Upper lobe of left lung (tissue), 4 donors: ENCODE measurements around the gene MCF2.

Experiments used
- EP300 ChIP-seq, 4 donors: sonication (generic); formaldehyde crosslinking; IDR thresholded peaks; one replicate each; pipeline ENCODE4 v1.5.1; 2017; ENCODE audit warnings: antibody characterized with exemption in 4 of 4, control low read depth in 2 of 4
- TF ChIP-seq, protein P1 (sequence below), 6 experiments: fragments of 450-650 bp in 4 of 6; fragments of 200-600 bp in 2 of 6; sonication (generic) in 2 of 6; IDR thresholded peaks; one replicate each; pipeline ENCODE4 v1.5.1; 2016 to 2019; ENCODE audit warnings: antibody characterized with exemption in 6 of 6

DNA sequence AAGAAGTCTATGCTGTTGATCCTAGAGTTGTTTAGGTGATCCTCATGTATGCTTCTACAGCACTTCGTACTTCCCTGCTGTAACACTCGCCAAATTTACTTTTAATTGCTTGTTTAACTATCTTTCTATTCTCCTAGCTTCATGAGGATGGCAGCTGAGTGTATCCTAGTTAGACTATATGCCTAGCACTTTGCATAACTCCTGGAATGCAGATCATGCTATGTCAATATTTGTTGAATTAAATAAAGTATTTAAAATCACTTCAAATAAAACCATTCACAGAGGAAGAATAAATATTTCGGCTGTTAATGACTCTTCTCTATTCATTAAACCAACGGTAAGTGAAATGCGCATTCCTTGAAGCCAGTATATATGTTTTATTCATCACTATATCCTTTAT, 122.4 kb downstream of the MCF2 start:
- TF ChIP-seq, protein P1, sequence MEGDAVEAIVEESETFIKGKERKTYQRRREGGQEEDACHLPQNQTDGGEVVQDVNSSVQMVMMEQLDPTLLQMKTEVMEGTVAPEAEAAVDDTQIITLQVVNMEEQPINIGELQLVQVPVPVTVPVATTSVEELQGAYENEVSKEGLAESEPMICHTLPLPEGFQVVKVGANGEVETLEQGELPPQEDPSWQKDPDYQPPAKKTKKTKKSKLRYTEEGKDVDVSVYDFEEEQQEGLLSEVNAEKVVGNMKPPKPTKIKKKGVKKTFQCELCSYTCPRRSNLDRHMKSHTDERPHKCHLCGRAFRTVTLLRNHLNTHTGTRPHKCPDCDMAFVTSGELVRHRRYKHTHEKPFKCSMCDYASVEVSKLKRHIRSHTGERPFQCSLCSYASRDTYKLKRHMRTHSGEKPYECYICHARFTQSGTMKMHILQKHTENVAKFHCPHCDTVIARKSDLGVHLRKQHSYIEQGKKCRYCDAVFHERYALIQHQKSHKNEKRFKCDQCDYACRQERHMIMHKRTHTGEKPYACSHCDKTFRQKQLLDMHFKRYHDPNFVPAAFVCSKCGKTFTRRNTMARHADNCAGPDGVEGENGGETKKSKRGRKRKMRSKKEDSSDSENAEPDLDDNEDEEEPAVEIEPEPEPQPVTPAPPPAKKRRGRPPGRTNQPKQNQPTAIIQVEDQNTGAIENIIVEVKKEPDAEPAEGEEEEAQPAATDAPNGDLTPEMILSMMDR (IDR thresholded peaks at IDR 0.05), result no peak
- TF ChIP-seq EP300 (IDR thresholded peaks at IDR 0.05), result no peak
